Lower lobe of right lung (tissue), 2 donors: Measurements from ENCODE around the gene ESR1. TPM values are rescaled to one million over a fixed set of nuclear protein-coding genes. Genes with fewer than 3 reads are reported as not detected.
A peak's percentile ranks its signal among the peaks of the same experiment; 100 is the strongest.

ENCODE experiments used
- ATAC-seq, 2 donors: fragments of 200-7000 bp; cut with Tn5 transposase; one replicate each; pipeline ENCODE4 v1.9.1; 2020 to 2022; ENCODE audit warnings: mild to moderate bottlenecking in 2 of 2, moderate library complexity in 2 of 2
- DNase-seq: peaks from one replicate; pipeline ENCODE4 v3.0.0-alpha.2; 2020
- H3K27ac ChIP-seq: fragments of 200-600 bp; one replicate; pipeline ENCODE4 v1.8.0; 2022
- H3K27me3 ChIP-seq: fragments of 200-600 bp; one replicate; pipeline ENCODE4 v1.8.0; 2022; ENCODE audit warnings: low read depth
- H3K36me3 ChIP-seq: fragments of 200-600 bp; one replicate; pipeline ENCODE4 v1.8.0; 2022; ENCODE audit warnings: mild to moderate bottlenecking
- H3K4me1 ChIP-seq: fragments of 200-600 bp; one replicate; pipeline ENCODE4 v1.8.0; 2022
- H3K4me3 ChIP-seq: fragments of 200-600 bp; one replicate; pipeline ENCODE4 v1.8.0; 2022; ENCODE audit warnings: mild to moderate bottlenecking
- H3K9me3 ChIP-seq: fragments of 200-600 bp; one replicate; pipeline ENCODE4 v1.8.0; 2022
- CTCF ChIP-seq: fragments of 200-600 bp; IDR thresholded peaks from one replicate; pipeline ENCODE4 v1.8.0; 2022; ENCODE audit warnings: antibody characterized with exemption, mild to moderate bottlenecking
- intact Hi-C: fragments of 100-400 bp; cut with DNase I; formaldehyde crosslinking; loops from one replicate; pipeline ENCODE4 v1.11.0; 2022
- total RNA-seq: library from RNA; stranded (reverse); fragmentation: NEBNext Ultra II Directional; extraction: Animal tissue kit (Norgen Biotek cat#: 25700); gene quantifications from one replicate; pipeline ENCODE4 v1.2.1, GENCODE V29; 2021
- donor health status: DM: no; HTN: yes; CAD: no; lungs with severe emphysema.

The ESR1 gene
- total RNA-seq, 1 donor from 2014 or later = 3.7 TPM

- TF ChIP-seq CTCF = no peak
- Histone ChIP-seq H3K4me1 (no peaks in the 10 kb centered on the region), H3K9me3 (no peaks in the 10 kb centered on the region), H3K4me3 (no peak overlapping the region), H3K27ac (no peak overlapping the region), H3K27me3 (no peaks in the 10 kb centered on the region), H3K36me3 (peaks cover 67% of the 10 kb centered on the region)
- intact Hi-C loops = no loop called here
- no peak for DNase-seq
- ATAC-seq = no peak
Measured at GRCh38 chr6:152166497-152166896, 359.0 kb downstream of the ESR1 start.

- peaks cover 67% of the 10 kb centered on the region for H3K36me3 ChIP-seq
- no peak overlapping the region for H3K27ac ChIP-seq
Measured at GRCh38 chr6:152166897-152167296, 359.4 kb downstream of the ESR1 start.

GRCh38 chr6:152167641-152168603 lies 360.4 kb downstream of the ESR1 start:
- no peak overlapping the region for H3K27ac ChIP-seq
- no peaks in the 10 kb centered on the region for H3K4me1 ChIP-seq
- no peak for TF ChIP-seq CTCF
- no peak overlapping the region for H3K4me3 ChIP-seq
- DNase-seq = no peak
- no peaks in the 10 kb centered on the region for H3K27me3 ChIP-seq
- no peaks in the 10 kb centered on the region for H3K9me3 ChIP-seq
- ATAC-seq = no peak
- peaks cover 66% of the 10 kb centered on the region for H3K36me3 ChIP-seq
- intact Hi-C loops = no loop called here

More at GRCh38 chr6:152166897-152167296, 359.4 kb downstream of the ESR1 start:
- H3K9me3 ChIP-seq = no peaks in the 10 kb centered on the region
- no peak for DNase-seq
- no peak for ATAC-seq
- no peak for TF ChIP-seq CTCF
- no peak overlapping the region for H3K4me3 ChIP-seq
- H3K27me3 ChIP-seq = no peaks in the 10 kb centered on the region
- H3K4me1 ChIP-seq = no peaks in the 10 kb centered on the region
- intact Hi-C loops = no loop called here

GRCh38 chr6:152170313-152170701 lies 362.8 kb downstream of the ESR1 start:
- Histone ChIP-seq H3K27ac (no peak overlapping the region), H3K4me1 (no peaks in the 10 kb centered on the region), H3K36me3 (peaks cover 69% of the 10 kb centered on the region), H3K9me3 (no peaks in the 10 kb centered on the region), H3K4me3 (no peak overlapping the region), H3K27me3 (no peaks in the 10 kb centered on the region)
- ATAC-seq = no peak
- DNase-seq = no peak
- no peak for TF ChIP-seq CTCF
- intact Hi-C loops = no loop called here

GRCh38 chr6:152170702-152171667 lies 363.5 kb downstream of the ESR1 start:
- ATAC-seq (peak; percentile 45), DNase-seq (no peak)
- Histone ChIP-seq H3K27me3 (no peaks in the 10 kb centered on the region), H3K9me3 (no peaks in the 10 kb centered on the region), H3K27ac (peak overlapping the region; percentile 3), H3K36me3 (peaks cover 72% of the 10 kb centered on the region), H3K4me3 (no peak overlapping the region), H3K4me1 (no peaks in the 10 kb centered on the region)
- no peak for TF ChIP-seq CTCF
- intact Hi-C loops = no loop called here
